Mammary epithelial cell (primary cell): ENCODE data around the gene CEACAM7.

Experiments
- EZH2 ChIP-seq: IDR thresholded peaks from 2 replicates; pipeline ENCODE4 v1.6.1; 2012; ENCODE audit warnings: low read length, inconsistent platforms, borderline replicate concordance
- TF ChIP-seq, protein P1 (sequence below), 2 donors: IDR thresholded peaks in 1 of 2; conservative IDR thresholded peaks in 1 of 2; 2 replicates each; pipeline ENCODE4 v1.5.1; 2011 to 2012; ENCODE audit warnings: inconsistent platforms in 2 of 2, low read length in 2 of 2, mild to moderate bottlenecking in 2 of 2, control low read depth in 1 of 2, low read depth in 1 of 2; ENCODE audit not compliant: insufficient read depth in 1 of 2; ENCODE audit errors: extremely low read depth in 1 of 2

DNA sequence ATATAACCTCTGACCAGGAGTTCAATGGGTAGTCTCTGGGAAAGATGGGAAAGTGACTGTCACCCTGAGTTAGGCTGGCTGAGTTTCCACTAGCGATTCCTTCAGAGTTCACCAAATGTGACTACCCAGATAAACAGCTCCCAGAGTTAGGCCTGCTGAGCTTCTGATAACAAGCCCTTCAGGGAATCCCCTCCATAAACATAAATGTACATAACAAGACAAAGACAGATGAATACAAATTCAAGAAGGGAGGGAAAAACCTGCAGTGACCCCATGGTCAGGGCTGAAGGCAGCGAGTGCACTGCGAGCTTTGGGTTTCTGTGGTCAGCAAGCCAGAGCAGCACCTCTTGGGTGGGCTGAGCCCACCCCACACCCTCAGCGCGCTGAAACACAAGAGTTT lies 35.8 kb downstream of the CEACAM7 start:
- TF ChIP-seq, protein P1, sequence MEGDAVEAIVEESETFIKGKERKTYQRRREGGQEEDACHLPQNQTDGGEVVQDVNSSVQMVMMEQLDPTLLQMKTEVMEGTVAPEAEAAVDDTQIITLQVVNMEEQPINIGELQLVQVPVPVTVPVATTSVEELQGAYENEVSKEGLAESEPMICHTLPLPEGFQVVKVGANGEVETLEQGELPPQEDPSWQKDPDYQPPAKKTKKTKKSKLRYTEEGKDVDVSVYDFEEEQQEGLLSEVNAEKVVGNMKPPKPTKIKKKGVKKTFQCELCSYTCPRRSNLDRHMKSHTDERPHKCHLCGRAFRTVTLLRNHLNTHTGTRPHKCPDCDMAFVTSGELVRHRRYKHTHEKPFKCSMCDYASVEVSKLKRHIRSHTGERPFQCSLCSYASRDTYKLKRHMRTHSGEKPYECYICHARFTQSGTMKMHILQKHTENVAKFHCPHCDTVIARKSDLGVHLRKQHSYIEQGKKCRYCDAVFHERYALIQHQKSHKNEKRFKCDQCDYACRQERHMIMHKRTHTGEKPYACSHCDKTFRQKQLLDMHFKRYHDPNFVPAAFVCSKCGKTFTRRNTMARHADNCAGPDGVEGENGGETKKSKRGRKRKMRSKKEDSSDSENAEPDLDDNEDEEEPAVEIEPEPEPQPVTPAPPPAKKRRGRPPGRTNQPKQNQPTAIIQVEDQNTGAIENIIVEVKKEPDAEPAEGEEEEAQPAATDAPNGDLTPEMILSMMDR (conservative IDR thresholded peaks at IDR 0.05 in 1 of 2, IDR thresholded peaks at IDR 0.05 in 1 of 2; ENCODE audit: extremely low read depth in 1 of 2, insufficient read depth in 1 of 2, low read depth in 1 of 2, low read length in 2 of 2) = no peak
- TF ChIP-seq EZH2 = no peak
